H1 (cell line): Measurements from ENCODE around the gene PBX3. TPM values are rescaled to one million over a fixed set of nuclear protein-coding genes. Genes with fewer than 3 reads are reported as not detected.
"Not testable (repeated sequence)": the region's sequence is repeated elsewhere in the genome, so short reads cannot be mapped to it uniquely, and the experiment has no call there.

Source experiments
- CTCF ChIA-PET: fragments of 300-600 bp; sonication (Branson Sonifier 250); formaldehyde crosslinking; loops from one replicate; lab custom pipeline; 2021; ENCODE audit not compliant: partially characterized antibody; lab: Charles Lee
- POLR2A ChIA-PET: fragments of 300-600 bp; sonication (Branson Sonifier 250); formaldehyde crosslinking; loops from one replicate; lab custom pipeline; 2021; ENCODE audit warnings: inconsistent platforms; ENCODE audit not compliant: partially characterized antibody; lab: Charles Lee
- DNase-seq, 2 experiments: peaks; one replicate each; pipeline versions ENCODE4 v3.0.0 to v3.0.0-alpha.2; 2010 to 2022; ENCODE audit warnings: low spot score in 2 of 2, low read depth in 1 of 2, mixed read lengths in 1 of 2
- FAIRE-seq: peaks from 2 replicates; lab custom pipeline; 2011; peaks lifted over from hg19 to GRCh38; lab: Jason Lieb, UNC
- H2AFZ ChIP-seq: 2 replicates; pipeline ENCODE4 v1.8.1; 2012; ENCODE audit warnings: low read length, inconsistent platforms
- H2AK5ac ChIP-seq: 2 replicates; pipeline ENCODE4 v1.6.1; 2013; ENCODE audit warnings: low read depth, low read length
- H2BK120ac ChIP-seq: replicated peaks from 2 replicates; pipeline ENCODE3; 2013; ENCODE audit warnings: low read depth, low read length, inconsistent platforms
- H2BK12ac ChIP-seq: 2 replicates; pipeline ENCODE4 v1.6.1; 2013; ENCODE audit warnings: low read depth, low read length
- H2BK15ac ChIP-seq: 2 replicates; pipeline ENCODE4 v1.6.1; 2013; ENCODE audit warnings: low read length
- H2BK20ac ChIP-seq: 2 replicates; pipeline ENCODE4 v1.6.1; 2013; ENCODE audit warnings: low read length
- H2BK5ac ChIP-seq: 2 replicates; pipeline ENCODE4 v1.6.1; 2013; ENCODE audit warnings: low read depth, low read length
- H3K14ac ChIP-seq: 2 replicates; pipeline ENCODE4 v1.6.1; 2013; ENCODE audit warnings: inconsistent platforms; ENCODE audit not compliant: insufficient read length
- H3K18ac ChIP-seq: 2 replicates; pipeline ENCODE4 v1.6.1; 2013; ENCODE audit warnings: low read length; ENCODE audit errors: extremely low read depth
- H3K23ac ChIP-seq: 2 replicates; pipeline ENCODE4 v1.6.1; 2013; ENCODE audit warnings: inconsistent platforms; ENCODE audit not compliant: insufficient read length
- H3K23me2 ChIP-seq: 2 replicates; pipeline ENCODE4 v1.6.1; 2013; ENCODE audit warnings: low read depth, low read length
- H3K27ac ChIP-seq: 2 replicates; pipeline ENCODE4 v1.6.1; 2011; ENCODE audit warnings: low read depth, low read length, inconsistent platforms
- H3K27me3 ChIP-seq, 4 experiments: replicated peaks in 1 of 4; 1 replicate in 1 of 4; 2 replicates in 3 of 4; pipeline versions ENCODE4 v1.6.1 to v1.8.1; 2011 to 2013; ENCODE audit warnings: low read length in 3 of 4, mild to moderate bottlenecking in 3 of 4, inconsistent platforms in 2 of 4, mixed read lengths in 2 of 4, moderate library complexity in 1 of 4; ENCODE audit not compliant: control insufficient read depth in 3 of 4, insufficient read depth in 3 of 4; ENCODE audit errors: extremely low read depth in 1 of 4
- H3K36me3 ChIP-seq, 4 experiments: 2 replicates each; pipeline versions ENCODE4 v1.6.1 to v1.8.1; 2011 to 2013; ENCODE audit warnings: mild to moderate bottlenecking in 4 of 4, low read length in 3 of 4, moderate library complexity in 2 of 4, control low read depth in 1 of 4, inconsistent platforms in 1 of 4; ENCODE audit not compliant: insufficient read depth in 4 of 4, control insufficient read depth in 2 of 4
- H3K4ac ChIP-seq: replicated peaks from 2 replicates; pipeline ENCODE3; 2013; ENCODE audit warnings: low read length, low read depth, mixed read lengths, inconsistent platforms; ENCODE audit not compliant: insufficient read length
- H3K4me1 ChIP-seq, 4 experiments: replicated peaks in 1 of 4; 1 replicate in 1 of 4; 2 replicates in 3 of 4; pipeline versions ENCODE4 v1.6.1 to v1.8.1; 2011 to 2013; ENCODE audit warnings: low read length in 3 of 4, inconsistent platforms in 2 of 4, mixed read lengths in 1 of 4; ENCODE audit not compliant: insufficient read depth in 4 of 4, control insufficient read depth in 3 of 4
- H3K4me2 ChIP-seq, 2 experiments: 2 replicates each; pipeline versions ENCODE4 v1.6.1 to v1.8.1; 2011 to 2013; ENCODE audit warnings: low read depth in 2 of 2, low read length in 2 of 2, control low read depth in 1 of 2, inconsistent platforms in 1 of 2, mild to moderate bottlenecking in 1 of 2; ENCODE audit not compliant: insufficient read depth in 1 of 2
- H3K4me3 ChIP-seq, 4 experiments: fragments of 200-600, 300-600 bp in 1 of 4; sonication (generic), shearing (Covaris generic), sonication (Bioruptor Twin) in 1 of 4; 2 replicates each; pipeline versions ENCODE4 v1.5.1 to v1.8.1; 2011 to 2016; ENCODE audit warnings: low read length in 4 of 4, low read depth in 3 of 4, control low read depth in 2 of 4, inconsistent platforms in 2 of 4, mild to moderate bottlenecking in 2 of 4, mixed read lengths in 1 of 4, moderate library complexity in 1 of 4; ENCODE audit not compliant: insufficient read depth in 2 of 4; ENCODE audit errors: extremely low read depth in 1 of 4
- H3K56ac ChIP-seq: replicated peaks from 2 replicates; pipeline ENCODE3; 2013; ENCODE audit warnings: low read depth, mild to moderate bottlenecking, mixed read lengths, low read length, inconsistent platforms; ENCODE audit not compliant: insufficient read length
- H3K79me1 ChIP-seq: 2 replicates; pipeline ENCODE4 v1.6.1; 2013; ENCODE audit warnings: low read depth, low read length, control low read depth
- H3K79me2 ChIP-seq, 2 experiments: 2 replicates each; pipeline versions ENCODE4 v1.6.1 to v1.8.1; 2012 to 2013; ENCODE audit warnings: low read length in 2 of 2, mild to moderate bottlenecking in 2 of 2, inconsistent platforms in 1 of 2; ENCODE audit not compliant: insufficient read depth in 2 of 2, control insufficient read depth in 1 of 2
- H3K9ac ChIP-seq, 4 experiments: replicated peaks in 1 of 4; 1 replicate in 1 of 4; 2 replicates in 3 of 4; pipeline versions ENCODE4 v1.6.1 to v1.8.1; 2011 to 2013; ENCODE audit warnings: low read depth in 3 of 4, low read length in 3 of 4, control low read depth in 2 of 4, mild to moderate bottlenecking in 2 of 4, moderate library complexity in 2 of 4, inconsistent platforms in 1 of 4; ENCODE audit errors: extremely low read depth in 1 of 4
- H3K9me3 ChIP-seq, 2 experiments: 2 replicates each; pipeline versions ENCODE4 v1.6.1 to v1.8.1; 2012 to 2013; ENCODE audit warnings: mild to moderate bottlenecking in 2 of 2, moderate library complexity in 2 of 2, control low read depth in 1 of 2, inconsistent platforms in 1 of 2, low read depth in 1 of 2, low read length in 1 of 2, mixed read lengths in 1 of 2; ENCODE audit not compliant: insufficient read depth in 2 of 2
- H4K20me1 ChIP-seq, 2 experiments: replicated peaks in 1 of 2; 2 replicates each; pipeline versions ENCODE3 to v1.8.1; 2011 to 2013; ENCODE audit warnings: inconsistent platforms in 2 of 2, low read length in 2 of 2, mild to moderate bottlenecking in 1 of 2; ENCODE audit not compliant: insufficient read depth in 2 of 2, control insufficient read depth in 1 of 2
- H4K5ac ChIP-seq: 2 replicates; pipeline ENCODE4 v1.6.1; 2013; ENCODE audit warnings: low read length, low read depth, mixed read lengths, inconsistent platforms; ENCODE audit not compliant: insufficient read length
- H4K8ac ChIP-seq: 2 replicates; pipeline ENCODE4 v1.8.0; 2013; ENCODE audit warnings: mild to moderate bottlenecking, moderate library complexity, low read length, inconsistent platforms; ENCODE audit not compliant: insufficient read depth; ENCODE audit errors: extremely low read depth
- H4K91ac ChIP-seq: replicated peaks from 2 replicates; pipeline ENCODE3; 2013; ENCODE audit warnings: low read length, mixed read lengths, inconsistent platforms; ENCODE audit not compliant: insufficient read length
- WGBS, 2 experiments: shearing (Covaris generic) in 1 of 2; methylation state at CpG; one replicate each; pipeline versions ENCODE4 v1.1.6 to v1.1.7; 2013 to 2015; ENCODE audit warnings: low lambda C conversion rate in 2 of 2, mixed read lengths in 2 of 2, inconsistent platforms in 1 of 2, low coverage in 1 of 2, missing lambda C conversion rate in 1 of 2; ENCODE audit not compliant: insufficient replicate concordance in 2 of 2, insufficient coverage in 1 of 2, insufficient read length in 1 of 2; ENCODE audit errors: extremely low coverage in 1 of 2, missing lambda C conversion rate in 1 of 2; 5-methylcytosine and 5-hydroxymethylcytosine counted together
- polyA plus RNA-seq, 7 experiments: library from polyadenylated mRNA; depleted of rRNA in 3 of 7; stranded (reverse) in 5 of 7; unstranded in 2 of 7; fragments of >200 nt in 5 of 7; fragments of 200-250 nt in 2 of 7; gene quantifications; 1 replicate in 5 of 7; 2 replicates in 1 of 7; 4 replicates in 1 of 7; pipeline versions ENCODE4 v1.2.1 to v1.2.3, GENCODE V29; 2011 to 2013; ENCODE audit warnings: missing spikeins in 2 of 7, mixed read lengths in 2 of 7
- total RNA-seq: library from RNA; stranded (reverse); fragmentation: NEBNext Ultra II Directional; extraction: Animal tissue kit (Norgen Biotek cat#: 25700); gene quantifications from 2 replicates; pipeline ENCODE4 v1.2.1, GENCODE V29; 2021

The PBX3 gene
- total and polyA plus RNA-seq, 2 of the 8 experiments (the other 6 are each of a cell fraction or from before 2014, with no cell fraction given), result 22.7 to 44.3 TPM

DNA sequence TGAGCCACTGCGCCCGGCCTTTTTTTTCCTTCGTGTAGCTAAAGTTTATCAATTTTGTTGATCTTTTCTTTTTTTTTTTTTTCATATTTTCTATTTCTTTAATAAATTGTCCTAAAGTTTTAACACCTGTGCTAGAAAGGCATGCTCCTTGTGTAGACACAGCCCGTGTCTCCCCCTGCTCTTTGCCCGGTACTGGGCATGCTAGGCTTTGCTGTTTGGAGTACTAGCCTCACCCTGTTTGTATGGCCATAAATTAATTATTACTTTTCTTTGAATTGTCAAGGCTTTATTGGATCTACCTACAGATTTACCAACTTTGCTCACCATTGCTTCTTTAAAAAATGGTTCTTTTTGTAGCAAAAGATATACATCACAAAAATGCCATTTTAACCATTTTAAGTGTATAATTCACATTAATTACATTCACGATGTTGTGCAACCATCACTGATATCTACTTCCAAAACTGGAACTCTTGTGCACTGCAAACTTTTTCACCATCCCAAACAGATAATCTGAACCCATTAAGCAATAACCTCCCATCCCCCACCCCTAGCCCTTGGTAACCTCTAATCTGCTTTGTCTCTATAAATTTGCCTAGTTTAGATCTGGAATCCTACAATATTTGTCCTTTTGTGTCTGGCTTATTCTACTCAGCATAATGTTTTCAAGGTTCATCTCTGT is 31.5 kb downstream of the PBX3 start:
- H3K79me1 ChIP-seq, POLR2A ChIA-PET, H4K20me1 ChIP-seq, H2AK5ac ChIP-seq, H3K23me2 ChIP-seq, H3K4me1 ChIP-seq, H2BK20ac ChIP-seq, H4K91ac ChIP-seq, H3K18ac ChIP-seq, H3K23ac ChIP-seq, H3K4ac ChIP-seq, H3K36me3 ChIP-seq, H3K14ac ChIP-seq, H4K8ac ChIP-seq, H2BK12ac ChIP-seq, H3K27ac ChIP-seq, DNase-seq, H3K27me3 ChIP-seq, H3K4me2 ChIP-seq, H3K56ac ChIP-seq, H2BK15ac ChIP-seq, H4K5ac ChIP-seq, H2BK5ac ChIP-seq, H2BK120ac ChIP-seq, H2AFZ ChIP-seq, H3K9ac ChIP-seq, H3K4me3 ChIP-seq: not testable (repeated sequence)
- peak; percentile 81 for FAIRE-seq
- CTCF ChIA-PET, result interaction anchor here (0.6 to 0.7 kb wide), 2 partner anchors 8 to 127 kb away, joined by 3 read pairs; no protein-coding TSS in a partner anchor
- 95% methylated on average over 4 of the region's 6 CpGs; no CpG with 5 or more reads in 1 of the 2 experiments for WGBS, 2 experiments
- Histone ChIP-seq H3K79me2 (peaks cover 0 to 59% of the 10 kb centered on the region in 2 experiments; a peak in 2 of 4 replicates), H3K9me3 (peaks cover 9 to 17% of the 10 kb centered on the region in 2 experiments; a peak in 1 of 4 replicates)

- H3K9ac ChIP-seq, H3K23ac ChIP-seq, H3K79me1 ChIP-seq, H2BK15ac ChIP-seq, DNase-seq, H4K91ac ChIP-seq, H3K18ac ChIP-seq, H3K23me2 ChIP-seq, CTCF ChIA-PET, H3K36me3 ChIP-seq, H3K27me3 ChIP-seq, H3K56ac ChIP-seq, H4K8ac ChIP-seq, H3K27ac ChIP-seq, H3K4ac ChIP-seq, H2AFZ ChIP-seq, H2BK120ac ChIP-seq, H2BK12ac ChIP-seq, H3K4me2 ChIP-seq, H2BK20ac ChIP-seq, H3K14ac ChIP-seq, FAIRE-seq, H2BK5ac ChIP-seq, H4K20me1 ChIP-seq, H3K4me1 ChIP-seq, H3K4me3 ChIP-seq, H2AK5ac ChIP-seq, POLR2A ChIA-PET, H4K5ac ChIP-seq: not testable (repeated sequence)
- H3K9me3 ChIP-seq, result peaks cover 9 to 17% of the 10 kb centered on the region in 2 experiments; a peak in 1 of 4 replicates
- peaks cover 0 to 59% of the 10 kb centered on the region in 2 experiments; a peak in 2 of 4 replicates for H3K79me2 ChIP-seq
- WGBS, 2 experiments, result no CpG with 5 or more reads among the region's 5 CpGs
Measured at GRCh38 chr9:125779220-125779565, 32.0 kb downstream of the PBX3 start.
